GM21515 (cell line): ENCODE measurements around the gene NFATC4.
"Not testable (repeated sequence)": the region's sequence is repeated elsewhere in the genome, so short reads cannot be mapped to it uniquely, and the experiment has no call there.

ENCODE experiments used
- ATAC-seq: cut with Tn5 transposase; IDR thresholded peaks from one replicate; pipeline ENCODE4 v1.9.1; 2021; ENCODE audit not compliant: unreplicated experiment

NFATC4 gene

GRCh38 chr14:24387579-24387978 is 19.6 kb downstream of the NFATC4 start:
- not testable (repeated sequence) for ATAC-seq

GRCh38 chr14:24388474-24389179 is 20.6 kb downstream of the NFATC4 start:
- no peak for ATAC-seq

GRCh38 chr14:24389226-24389848 is 21.4 kb downstream of the NFATC4 start:
- no peak for ATAC-seq

- no peak for ATAC-seq
Measured at GRCh38 chr14:24390701-24391468, 22.9 kb downstream of the NFATC4 start.

- no peak for ATAC-seq
Measured at GRCh38 chr14:24392325-24393091, 24.5 kb downstream of the NFATC4 start.

GRCh38 chr14:24394275-24394674 is 26.3 kb downstream of the NFATC4 start:
- no peak for ATAC-seq

GRCh38 chr14:24395609-24396582 is 27.9 kb downstream of the NFATC4 start:
- ATAC-seq = no peak

- no peak for ATAC-seq
Measured at GRCh38 chr14:24397639-24398292, 29.8 kb downstream of the NFATC4 start.

GRCh38 chr14:24398293-24398652 is 30.3 kb downstream of the NFATC4 start:
- no peak for ATAC-seq

- ATAC-seq = no peak
Measured at GRCh38 chr14:24398653-24399446, 30.9 kb downstream of the NFATC4 start, which contains the start of gene NYNRIN. Gene NYNRIN, plus strand, starts transcription at chr14:24399003. Its CDS starts 244 bp downstream, at chr14:24399247.

- no peak for ATAC-seq
Measured at GRCh38 chr14:24399447-24399822, 31.5 kb downstream of the NFATC4 start.

- no peak for ATAC-seq
Measured at GRCh38 chr14:24399999-24400718, 32.2 kb downstream of the NFATC4 start.

- ATAC-seq = no peak
Measured at GRCh38 chr14:24401810-24402702, 34.1 kb downstream of the NFATC4 start.

- ATAC-seq = no peak
Measured at GRCh38 chr14:24403294-24403998, 35.5 kb downstream of the NFATC4 start.

GRCh38 chr14:24404814-24405213 is 36.8 kb downstream of the NFATC4 start:
- ATAC-seq = no peak

GRCh38 chr14:24406416-24406815 is 38.4 kb downstream of the NFATC4 start:
- ATAC-seq = no peak
